Pancreas (tissue), 10 donors: Measurements from ENCODE around the gene TLE4. TPM values are rescaled to one million over a fixed set of nuclear protein-coding genes. Genes with fewer than 3 reads are reported as not detected.

Experiments
- ATAC-seq, 4 donors: fragments of 200-7000 bp; cut with Tn5 transposase; one replicate each; pipeline versions ENCODE4 v1.8.0 to v1.9.1; 2020; ENCODE audit warnings: mild to moderate bottlenecking in 4 of 4, moderate library complexity in 4 of 4
- DNase-seq, 6 donors: peaks; one replicate each; pipeline ENCODE4 v3.0.0-alpha.2; 2020
- FAIRE-seq: peaks from 2 replicates; lab custom pipeline; 2012; peaks lifted over from hg19 to GRCh38; lab: Jason Lieb, UNC
- H3K27ac ChIP-seq, 4 donors: fragments of 200-600 bp; sonication (generic); 1 replicate in 3 of 4; 2 replicates in 1 of 4; pipeline versions ENCODE4 v1.5.0 to v1.8.0; 2020
- H3K27me3 ChIP-seq, 4 donors: fragments of 200-600 bp; one replicate each; pipeline ENCODE4 v1.8.0; 2021
- H3K36me3 ChIP-seq, 3 donors: fragments of 200-600 bp; sonication (generic) in 1 of 3; one replicate each; pipeline versions ENCODE4 v1.5.0 to v1.8.0; 2020 to 2021
- H3K4me1 ChIP-seq, 3 donors: fragments of 200-600 bp; one replicate each; pipeline ENCODE4 v1.8.0; 2021
- H3K4me3 ChIP-seq, 4 donors: fragments of 200-600 bp; sonication (generic) in 2 of 4; one replicate each; pipeline versions ENCODE4 v1.5.0 to v1.8.0; 2020 to 2021
- H3K9me3 ChIP-seq, 4 donors: fragments of 200-600 bp; one replicate each; pipeline ENCODE4 v1.8.0; 2021
- CTCF ChIP-seq, 4 donors: fragments of 200-600 bp; sonication (generic) in 3 of 4; IDR thresholded peaks; one replicate each; pipeline versions ENCODE4 v1.5.0 to v1.8.0; 2021; ENCODE audit warnings: antibody characterized with exemption in 4 of 4
- WGBS, 2 donors: extraction: QIAGEN DNeasy Blood & Tissue Kit; methylation state at CpG; one replicate each; pipeline ENCODE4 v1.1.7; 2013; 5-methylcytosine and 5-hydroxymethylcytosine counted together
- intact Hi-C, 3 donors: fragments of 100-400 bp; cut with DNase I; formaldehyde crosslinking; loops; one replicate each; pipeline versions ENCODE4 v1.11.1 to v1.14.2; 2022
- polyA plus RNA-seq, 2 donors: library from polyadenylated mRNA; stranded (reverse); fragments of 200-250 nt; gene quantifications; one replicate each; pipeline ENCODE4 v1.2.3, GENCODE V29; 2013
- total RNA-seq, 6 donors: library from RNA; stranded (reverse); fragmentation: NEBNext Ultra II Directional in 4 of 6; extraction: Animal tissue kit (Norgen Biotek cat#: 25700) in 4 of 6; gene quantifications; one replicate each; pipeline versions ENCODE4 v1.2.1 to v1.2.4, GENCODE V29; 2021 to 2023
- donor health status: healthy with polysubstance abuse.
- donor health status: DM: no; HTN: no; CAD: no; lungs with moderate emphysema.
- donor health status: DM: no; HTN: no; CAD: no.
- donor health status: control.
- donor health status: control.
- donor health status: Bipolar disorder and iron deficiency.
- donor health status: DM: yes; HTN: yes; CAD: no.
- donor health status: DM: no; HTN: no; CAD: no.
- donor health status: DM: no; HTN: no; CAD: no.
- donor health status: DM: yes; HTN: yes; CAD: no.

TLE4 gene
- total and polyA plus RNA-seq, 8 donors, result 2.8 to 19.0 (median 9.7) TPM

DNA sequence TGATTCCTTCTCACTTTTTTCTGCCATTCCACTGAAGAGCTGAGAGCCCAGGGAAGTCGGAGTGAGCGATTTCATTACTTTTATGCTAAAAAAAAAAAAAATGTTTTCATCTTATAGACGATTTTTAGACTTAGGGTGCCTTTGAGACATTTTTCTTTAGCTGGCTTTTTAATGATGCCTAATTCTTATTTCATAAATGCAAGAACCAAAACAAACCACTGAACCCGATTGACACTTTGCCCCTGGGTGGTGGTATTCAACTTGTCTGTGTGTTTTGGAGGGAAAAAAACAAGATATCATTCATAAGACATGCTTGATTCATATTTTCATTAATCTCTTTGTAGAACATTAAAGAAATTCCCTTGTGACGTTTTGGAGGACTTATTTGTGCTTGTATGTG is 2.4 kb downstream of the TLE4 start:
- 35 to 51% methylated on average over 5 of the region's 5 CpGs for WGBS, 2 donors
- Histone ChIP-seq H3K36me3 (no peaks in the 10 kb centered on the region), H3K4me1 (peaks cover 0 to 9% (median 0%) of the 10 kb centered on the region in 3 donors), H3K9me3 (no peaks in the 10 kb centered on the region), H3K27ac (no peak overlapping the region), H3K27me3 (no peaks in the 10 kb centered on the region), H3K4me3 (peak overlapping the region; percentile 83 to 97 (median 90))
- intact Hi-C loops, result no loop called here
- FAIRE-seq, result no peak
- no peak for TF ChIP-seq CTCF (IDR thresholded peaks at IDR 0.05)
- ATAC-seq, result no peak
- no peak for DNase-seq

DNA sequence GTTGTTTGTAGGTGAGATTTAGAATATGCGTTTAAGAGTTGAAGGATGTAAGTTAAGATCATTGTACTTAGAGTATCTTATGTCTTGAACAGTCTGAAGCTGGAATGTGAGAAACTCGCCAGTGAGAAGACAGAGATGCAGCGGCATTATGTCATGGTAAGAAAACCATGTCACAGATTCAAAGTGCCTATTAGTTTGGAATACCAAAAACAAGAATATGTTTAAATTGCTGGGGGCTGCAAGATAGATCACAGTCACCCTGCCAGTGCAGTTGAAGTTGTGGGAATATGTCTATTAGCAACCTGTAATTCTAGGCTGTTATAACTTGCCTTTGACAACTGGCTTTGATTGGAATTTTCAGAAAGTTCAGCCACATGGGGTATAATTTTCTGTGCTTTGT is 3.0 kb downstream of the TLE4 start:
- H3K36me3 ChIP-seq, result no peaks in the 10 kb centered on the region
- intact Hi-C loops, result no loop called here
- H3K4me3 ChIP-seq, result no peak overlapping the region
- ATAC-seq (no peak), DNase-seq (no peak), FAIRE-seq (no peak)
- H3K27me3 ChIP-seq, result no peaks in the 10 kb centered on the region
- peaks cover 0 to 9% (median 0%) of the 10 kb centered on the region in 3 donors for H3K4me1 ChIP-seq
- H3K27ac ChIP-seq, result no peak overlapping the region
- no peak for TF ChIP-seq CTCF (IDR thresholded peaks at IDR 0.05)
- 77 to 85% methylated on average over 3 of the region's 3 CpGs for WGBS, 2 donors
- no peaks in the 10 kb centered on the region for H3K9me3 ChIP-seq

- 77 to 81% methylated on average over 3 of the region's 3 CpGs for WGBS, 2 donors
- TF ChIP-seq CTCF (IDR thresholded peaks at IDR 0.05), result no peak
- no peak overlapping the region for H3K4me3 ChIP-seq
- no peaks in the 10 kb centered on the region for H3K9me3 ChIP-seq
- DNase-seq (no peak), FAIRE-seq (no peak), ATAC-seq (no peak)
- no peak overlapping the region for H3K27ac ChIP-seq
- H3K36me3 ChIP-seq, result no peaks in the 10 kb centered on the region
- intact Hi-C loops, result no loop called here
- H3K4me1 ChIP-seq, result peaks cover 0 to 12% (median 2%) of the 10 kb centered on the region in 3 donors
- H3K27me3 ChIP-seq, result no peaks in the 10 kb centered on the region
These were observed 3.8 kb downstream of the TLE4 start for GRCh38 chr9:79575547-79575946.

- DNase-seq, result no peak
- Histone ChIP-seq H3K27me3 (no peaks in the 10 kb centered on the region), H3K9me3 (no peaks in the 10 kb centered on the region), H3K4me1 (peaks cover 7 to 28% (median 13%) of the 10 kb centered on the region in 3 donors), H3K4me3 (no peak overlapping the region), H3K27ac (no peak overlapping the region), H3K36me3 (no peaks in the 10 kb centered on the region)
- intact Hi-C loops, result no loop called here
- FAIRE-seq, result no peak
- WGBS, 2 donors, result 81 to 84% methylated on average over 8 of the region's 8 CpGs
- no peak for ATAC-seq
- TF ChIP-seq CTCF (IDR thresholded peaks at IDR 0.05), result no peak
These were observed 6.4 kb downstream of the TLE4 start for GRCh38 chr9:79577969-79578723.

DNA sequence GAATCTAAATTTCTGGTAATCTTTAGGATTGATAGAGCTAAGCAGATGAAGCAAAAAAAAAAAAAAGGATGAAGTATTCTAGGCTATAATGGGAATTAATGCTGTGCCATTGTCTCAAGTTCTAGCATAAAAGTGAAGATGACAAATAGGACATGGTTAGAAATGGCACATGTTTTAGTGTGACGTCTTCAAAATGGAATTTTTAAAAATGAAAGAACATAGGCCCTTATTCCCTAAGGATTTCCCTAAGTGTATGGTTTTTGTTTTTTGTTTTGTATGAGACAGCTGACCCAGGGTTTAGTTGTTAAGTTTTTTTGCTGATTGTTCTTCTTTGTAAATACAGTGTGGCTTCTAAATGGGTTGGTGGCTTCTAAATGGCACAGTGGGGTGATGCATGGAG is 7.1 kb downstream of the TLE4 start:
- Histone ChIP-seq H3K4me3 (no peak overlapping the region), H3K27me3 (no peaks in the 10 kb centered on the region), H3K36me3 (no peaks in the 10 kb centered on the region), H3K27ac (no peak overlapping the region), H3K9me3 (no peaks in the 10 kb centered on the region), H3K4me1 (peaks cover 7 to 28% (median 13%) of the 10 kb centered on the region in 3 donors)
- intact Hi-C loops, result no loop called here
- DNase-seq, result no peak
- 90 to 93% methylated on average over 1 of the region's 1 CpG for WGBS, 2 donors
- TF ChIP-seq CTCF (IDR thresholded peaks at IDR 0.05), result no peak
- no peak for FAIRE-seq
- ATAC-seq, result no peak
